ENCODE data around the gene LAMTOR2. TPM values are rescaled to one million over a fixed set of nuclear protein-coding genes. Genes with fewer than 3 reads are reported as not detected.

Gene LAMTOR2
- total and polyA plus RNA-seq, 9 of the 15 experiments (the other 6 are each of a cell fraction or from before 2014, with no cell fraction given): 39.0 to 161 (median 74.6) TPM

DNA sequence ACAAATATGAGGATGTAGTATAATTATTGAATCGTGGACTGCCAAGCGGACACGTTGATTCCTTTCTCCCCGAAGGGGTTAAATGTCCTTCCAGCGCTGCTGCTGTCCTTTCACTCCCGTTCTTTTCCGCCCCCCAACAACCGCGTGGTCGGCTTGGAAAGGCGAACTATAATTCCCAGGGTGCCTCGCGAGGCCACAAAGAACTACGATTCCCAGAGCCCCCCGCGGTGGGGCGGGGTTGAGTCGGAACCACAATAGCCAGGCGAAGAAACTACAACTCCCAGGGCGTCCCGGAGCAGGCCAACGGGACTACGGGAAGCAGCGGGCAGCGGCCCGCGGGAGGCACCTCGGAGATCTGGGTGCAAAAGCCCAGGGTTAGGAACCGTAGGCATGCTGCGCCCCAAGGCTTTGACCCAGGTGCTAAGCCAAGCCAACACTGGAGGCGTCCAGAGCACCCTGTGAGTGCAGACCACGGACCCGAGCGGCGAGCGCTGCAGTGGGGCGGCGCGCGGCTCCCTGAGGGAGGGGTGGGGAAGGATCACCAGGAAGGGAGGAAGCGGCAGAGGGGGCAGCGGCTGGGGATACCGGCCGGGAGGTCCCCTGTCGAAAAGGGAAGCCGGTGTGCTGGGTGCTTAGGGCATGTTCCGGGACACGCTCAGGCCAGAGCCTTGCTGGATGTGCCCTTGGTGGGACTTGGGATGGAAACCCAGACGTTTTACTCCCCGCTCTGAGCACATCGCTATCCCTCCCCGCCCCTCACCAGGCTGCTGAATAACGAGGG, at the start of gene LAMTOR2 (continued):
- TF ChIP-seq, protein P1, sequence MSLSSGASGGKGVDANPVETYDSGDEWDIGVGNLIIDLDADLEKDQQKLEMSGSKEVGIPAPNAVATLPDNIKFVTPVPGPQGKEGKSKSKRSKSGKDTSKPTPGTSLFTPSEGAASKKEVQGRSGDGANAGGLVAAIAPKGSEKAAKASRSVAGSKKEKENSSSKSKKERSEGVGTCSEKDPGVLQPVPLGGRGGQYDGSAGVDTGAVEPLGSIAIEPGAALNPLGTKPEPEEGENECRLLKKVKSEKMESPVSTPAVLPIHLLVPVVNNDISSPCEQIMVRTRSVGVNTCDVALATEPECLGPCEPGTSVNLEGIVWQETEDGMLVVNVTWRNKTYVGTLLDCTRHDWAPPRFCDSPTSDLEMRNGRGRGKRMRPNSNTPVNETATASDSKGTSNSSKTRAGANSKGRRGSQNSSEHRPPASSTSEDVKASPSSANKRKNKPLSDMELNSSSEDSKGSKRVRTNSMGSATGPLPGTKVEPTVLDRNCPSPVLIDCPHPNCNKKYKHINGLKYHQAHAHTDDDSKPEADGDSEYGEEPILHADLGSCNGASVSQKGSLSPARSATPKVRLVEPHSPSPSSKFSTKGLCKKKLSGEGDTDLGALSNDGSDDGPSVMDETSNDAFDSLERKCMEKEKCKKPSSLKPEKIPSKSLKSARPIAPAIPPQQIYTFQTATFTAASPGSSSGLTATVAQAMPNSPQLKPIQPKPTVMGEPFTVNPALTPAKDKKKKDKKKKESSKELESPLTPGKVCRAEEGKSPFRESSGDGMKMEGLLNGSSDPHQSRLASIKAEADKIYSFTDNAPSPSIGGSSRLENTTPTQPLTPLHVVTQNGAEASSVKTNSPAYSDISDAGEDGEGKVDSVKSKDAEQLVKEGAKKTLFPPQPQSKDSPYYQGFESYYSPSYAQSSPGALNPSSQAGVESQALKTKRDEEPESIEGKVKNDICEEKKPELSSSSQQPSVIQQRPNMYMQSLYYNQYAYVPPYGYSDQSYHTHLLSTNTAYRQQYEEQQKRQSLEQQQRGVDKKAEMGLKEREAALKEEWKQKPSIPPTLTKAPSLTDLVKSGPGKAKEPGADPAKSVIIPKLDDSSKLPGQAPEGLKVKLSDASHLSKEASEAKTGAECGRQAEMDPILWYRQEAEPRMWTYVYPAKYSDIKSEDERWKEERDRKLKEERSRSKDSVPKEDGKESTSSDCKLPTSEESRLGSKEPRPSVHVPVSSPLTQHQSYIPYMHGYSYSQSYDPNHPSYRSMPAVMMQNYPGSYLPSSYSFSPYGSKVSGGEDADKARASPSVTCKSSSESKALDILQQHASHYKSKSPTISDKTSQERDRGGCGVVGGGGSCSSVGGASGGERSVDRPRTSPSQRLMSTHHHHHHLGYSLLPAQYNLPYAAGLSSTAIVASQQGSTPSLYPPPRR (CRISPR knock-in tag; IDR thresholded peaks at IDR 0.05; ENCODE audit: borderline replicate concordance): no peak
- TF ChIP-seq BCL6 (CRISPR knock-in tag; IDR thresholded peaks at IDR 0.05) (peak; percentile 1; the same call in 1 of the 2 replicates), RBM34 (IDR thresholded peaks at IDR 0.05; ENCODE audit: borderline replicate concordance, insufficient read depth, low read length) (no peak), ZNF76 (CRISPR knock-in tag; IDR thresholded peaks at IDR 0.05; ENCODE audit: borderline replicate concordance) (no peak; the same call in 1 of the 2 replicates), EZH2 (IDR thresholded peaks at IDR 0.05; ENCODE audit: borderline replicate concordance, low read depth, low read length) (no peak), ZFP1 (CRISPR knock-in tag; IDR thresholded peaks at IDR 0.05) (no peak), STAT5B (CRISPR knock-in tag; IDR thresholded peaks at IDR 0.05) (no peak), TEAD1 (CRISPR knock-in tag; IDR thresholded peaks at IDR 0.05) (peak in 1 of 2 experiments; percentile 43; a peak in 2 of 4 replicates), DNMT1 (IDR thresholded peaks at IDR 0.05) (no peak), FOXK1 (CRISPR knock-in tag; IDR thresholded peaks at IDR 0.05; ENCODE audit: borderline replicate concordance) (peak; percentile 32; the same call in 1 of the 2 replicates), MCM5 (IDR thresholded peaks at IDR 0.05; ENCODE audit: low read depth) (no peak), ZNF316 (IDR thresholded peaks at IDR 0.05) (no peak; the same call in 1 of the 2 replicates)
- TF ChIP-seq, protein P2, sequence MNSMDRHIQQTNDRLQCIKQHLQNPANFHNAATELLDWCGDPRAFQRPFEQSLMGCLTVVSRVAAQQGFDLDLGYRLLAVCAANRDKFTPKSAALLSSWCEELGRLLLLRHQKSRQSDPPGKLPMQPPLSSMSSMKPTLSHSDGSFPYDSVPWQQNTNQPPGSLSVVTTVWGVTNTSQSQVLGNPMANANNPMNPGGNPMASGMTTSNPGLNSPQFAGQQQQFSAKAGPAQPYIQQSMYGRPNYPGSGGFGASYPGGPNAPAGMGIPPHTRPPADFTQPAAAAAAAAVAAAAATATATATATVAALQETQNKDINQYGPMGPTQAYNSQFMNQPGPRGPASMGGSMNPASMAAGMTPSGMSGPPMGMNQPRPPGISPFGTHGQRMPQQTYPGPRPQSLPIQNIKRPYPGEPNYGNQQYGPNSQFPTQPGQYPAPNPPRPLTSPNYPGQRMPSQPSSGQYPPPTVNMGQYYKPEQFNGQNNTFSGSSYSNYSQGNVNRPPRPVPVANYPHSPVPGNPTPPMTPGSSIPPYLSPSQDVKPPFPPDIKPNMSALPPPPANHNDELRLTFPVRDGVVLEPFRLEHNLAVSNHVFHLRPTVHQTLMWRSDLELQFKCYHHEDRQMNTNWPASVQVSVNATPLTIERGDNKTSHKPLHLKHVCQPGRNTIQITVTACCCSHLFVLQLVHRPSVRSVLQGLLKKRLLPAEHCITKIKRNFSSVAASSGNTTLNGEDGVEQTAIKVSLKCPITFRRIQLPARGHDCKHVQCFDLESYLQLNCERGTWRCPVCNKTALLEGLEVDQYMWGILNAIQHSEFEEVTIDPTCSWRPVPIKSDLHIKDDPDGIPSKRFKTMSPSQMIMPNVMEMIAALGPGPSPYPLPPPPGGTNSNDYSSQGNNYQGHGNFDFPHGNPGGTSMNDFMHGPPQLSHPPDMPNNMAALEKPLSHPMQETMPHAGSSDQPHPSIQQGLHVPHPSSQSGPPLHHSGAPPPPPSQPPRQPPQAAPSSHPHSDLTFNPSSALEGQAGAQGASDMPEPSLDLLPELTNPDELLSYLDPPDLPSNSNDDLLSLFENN (IDR thresholded peaks at IDR 0.05; ENCODE audit: low read depth in 2 of 2, low read length in 2 of 2): 0 out of 4 replicates have a peak, but pooled peaks of 1 of the 2 experiments have one; percentile 37
- TF ChIP-seq, protein P3, sequence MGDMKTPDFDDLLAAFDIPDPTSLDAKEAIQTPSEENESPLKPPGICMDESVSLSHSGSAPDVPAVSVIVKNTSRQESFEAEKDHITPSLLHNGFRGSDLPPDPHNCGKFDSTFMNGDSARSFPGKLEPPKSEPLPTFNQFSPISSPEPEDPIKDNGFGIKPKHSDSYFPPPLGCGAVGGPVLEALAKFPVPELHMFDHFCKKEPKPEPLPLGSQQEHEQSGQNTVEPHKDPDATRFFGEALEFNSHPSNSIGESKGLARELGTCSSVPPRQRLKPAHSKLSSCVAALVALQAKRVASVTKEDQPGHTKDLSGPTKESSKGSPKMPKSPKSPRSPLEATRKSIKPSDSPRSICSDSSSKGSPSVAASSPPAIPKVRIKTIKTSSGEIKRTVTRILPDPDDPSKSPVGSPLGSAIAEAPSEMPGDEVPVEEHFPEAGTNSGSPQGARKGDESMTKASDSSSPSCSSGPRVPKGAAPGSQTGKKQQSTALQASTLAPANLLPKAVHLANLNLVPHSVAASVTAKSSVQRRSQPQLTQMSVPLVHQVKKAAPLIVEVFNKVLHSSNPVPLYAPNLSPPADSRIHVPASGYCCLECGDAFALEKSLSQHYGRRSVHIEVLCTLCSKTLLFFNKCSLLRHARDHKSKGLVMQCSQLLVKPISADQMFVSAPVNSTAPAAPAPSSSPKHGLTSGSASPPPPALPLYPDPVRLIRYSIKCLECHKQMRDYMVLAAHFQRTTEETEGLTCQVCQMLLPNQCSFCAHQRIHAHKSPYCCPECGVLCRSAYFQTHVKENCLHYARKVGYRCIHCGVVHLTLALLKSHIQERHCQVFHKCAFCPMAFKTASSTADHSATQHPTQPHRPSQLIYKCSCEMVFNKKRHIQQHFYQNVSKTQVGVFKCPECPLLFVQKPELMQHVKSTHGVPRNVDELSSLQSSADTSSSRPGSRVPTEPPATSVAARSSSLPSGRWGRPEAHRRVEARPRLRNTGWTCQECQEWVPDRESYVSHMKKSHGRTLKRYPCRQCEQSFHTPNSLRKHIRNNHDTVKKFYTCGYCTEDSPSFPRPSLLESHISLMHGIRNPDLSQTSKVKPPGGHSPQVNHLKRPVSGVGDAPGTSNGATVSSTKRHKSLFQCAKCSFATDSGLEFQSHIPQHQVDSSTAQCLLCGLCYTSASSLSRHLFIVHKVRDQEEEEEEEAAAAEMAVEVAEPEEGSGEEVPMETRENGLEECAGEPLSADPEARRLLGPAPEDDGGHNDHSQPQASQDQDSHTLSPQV (IDR thresholded peaks at IDR 0.05): peak; percentile 72
